RWPE2 (cell line): ENCODE measurements around the gene EDARADD.

ENCODE experiments used
- ATAC-seq: fragments of 200-7000 bp; cut with Tn5 transposase; 3 replicates; pipeline ENCODE4 v1.9.1; 2021; ENCODE audit warnings: low read depth
- DNase-seq: peaks from one replicate; pipeline ENCODE4 v3.0.0-alpha.2; 2020; ENCODE audit warnings: low spot score
- H3K27ac ChIP-seq: fragments of 450-650 bp; 2 replicates; pipeline ENCODE4 v1.5.1; 2017; ENCODE audit warnings: mild to moderate bottlenecking; ENCODE audit not compliant: poor library complexity, severe bottlenecking
- H3K27me3 ChIP-seq: fragments of 250-450 bp; sonication (Bioruptor Pico); 2 replicates; pipeline ENCODE4 v1.5.1; 2021; ENCODE audit warnings: mild to moderate bottlenecking, moderate library complexity; ENCODE audit not compliant: insufficient read depth, poor library complexity, severe bottlenecking
- H3K36me3 ChIP-seq: fragments of 250-450 bp; sonication (Bioruptor Pico); 2 replicates; pipeline ENCODE4 v1.5.1; 2020; ENCODE audit warnings: low read depth, mild to moderate bottlenecking, moderate library complexity
- H3K4me1 ChIP-seq: fragments of 250-450 bp; sonication (Bioruptor Pico); 2 replicates; pipeline ENCODE4 v1.5.1; 2021; ENCODE audit warnings: mild to moderate bottlenecking, moderate library complexity; ENCODE audit not compliant: insufficient read depth, poor library complexity, severe bottlenecking
- H3K4me3 ChIP-seq: fragments of 250-450 bp; sonication (Bioruptor Pico); 2 replicates; pipeline ENCODE4 v1.5.1; 2021; ENCODE audit warnings: mild to moderate bottlenecking, moderate library complexity; ENCODE audit not compliant: severe bottlenecking
- H3K9me3 ChIP-seq: fragments of 250-450 bp; sonication (Bioruptor Pico); 2 replicates; pipeline ENCODE4 v1.5.1; 2021; ENCODE audit warnings: mild to moderate bottlenecking, moderate library complexity; ENCODE audit not compliant: severe bottlenecking
- TF ChIP-seq, protein P1 (sequence below): fragments of 450-650 bp; IDR thresholded peaks from one replicate; pipeline ENCODE4 v1.5.1; 2017; ENCODE audit warnings: mild to moderate bottlenecking, moderate library complexity; ENCODE audit not compliant: poor library complexity, severe bottlenecking

Gene EDARADD

GRCh38 chr1:236419502-236419901, 25.4 kb downstream of the EDARADD start:
- TF ChIP-seq, protein P1, sequence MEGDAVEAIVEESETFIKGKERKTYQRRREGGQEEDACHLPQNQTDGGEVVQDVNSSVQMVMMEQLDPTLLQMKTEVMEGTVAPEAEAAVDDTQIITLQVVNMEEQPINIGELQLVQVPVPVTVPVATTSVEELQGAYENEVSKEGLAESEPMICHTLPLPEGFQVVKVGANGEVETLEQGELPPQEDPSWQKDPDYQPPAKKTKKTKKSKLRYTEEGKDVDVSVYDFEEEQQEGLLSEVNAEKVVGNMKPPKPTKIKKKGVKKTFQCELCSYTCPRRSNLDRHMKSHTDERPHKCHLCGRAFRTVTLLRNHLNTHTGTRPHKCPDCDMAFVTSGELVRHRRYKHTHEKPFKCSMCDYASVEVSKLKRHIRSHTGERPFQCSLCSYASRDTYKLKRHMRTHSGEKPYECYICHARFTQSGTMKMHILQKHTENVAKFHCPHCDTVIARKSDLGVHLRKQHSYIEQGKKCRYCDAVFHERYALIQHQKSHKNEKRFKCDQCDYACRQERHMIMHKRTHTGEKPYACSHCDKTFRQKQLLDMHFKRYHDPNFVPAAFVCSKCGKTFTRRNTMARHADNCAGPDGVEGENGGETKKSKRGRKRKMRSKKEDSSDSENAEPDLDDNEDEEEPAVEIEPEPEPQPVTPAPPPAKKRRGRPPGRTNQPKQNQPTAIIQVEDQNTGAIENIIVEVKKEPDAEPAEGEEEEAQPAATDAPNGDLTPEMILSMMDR: no peak
- no peaks in the 10 kb centered on the region for H3K36me3 ChIP-seq
- H3K9me3 ChIP-seq: no peaks in the 10 kb centered on the region
- DNase-seq: no peak
- no peaks in the 10 kb centered on the region for H3K27me3 ChIP-seq
- ATAC-seq: no peak
- no peak overlapping the region for H3K27ac ChIP-seq
- H3K4me1 ChIP-seq: no peaks in the 10 kb centered on the region
- H3K4me3 ChIP-seq: no peak overlapping the region

DNA sequence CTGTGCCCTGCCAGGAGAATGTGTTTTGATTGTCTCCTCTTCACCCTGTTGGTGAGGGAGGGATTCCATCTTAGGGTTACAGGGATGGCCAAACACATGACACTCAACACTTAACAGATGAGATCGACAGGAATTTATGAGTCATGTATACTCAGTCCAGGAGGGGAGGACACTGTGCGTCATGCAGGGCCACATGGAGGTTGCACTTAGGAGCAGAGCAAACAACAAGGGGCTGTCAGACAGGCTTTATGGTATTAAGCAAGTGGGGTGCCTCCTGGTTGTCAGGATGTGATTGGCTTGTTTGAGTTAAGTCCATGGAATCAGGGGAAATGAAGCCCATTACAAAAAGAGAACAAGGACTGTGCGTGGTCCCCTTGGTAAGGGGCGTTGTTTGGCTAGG, 26.9 kb downstream of the EDARADD start:
- no peaks in the 10 kb centered on the region for H3K9me3 ChIP-seq
- H3K4me1 ChIP-seq: no peaks in the 10 kb centered on the region
- H3K4me3 ChIP-seq: no peak overlapping the region
- H3K27me3 ChIP-seq: no peaks in the 10 kb centered on the region
- no peaks in the 10 kb centered on the region for H3K36me3 ChIP-seq
- no peak overlapping the region for H3K27ac ChIP-seq
- TF ChIP-seq, protein P1: no peak
- ATAC-seq: peak; percentile 58; the same call in 2 of the 3 replicates
- DNase-seq: no peak

DNA sequence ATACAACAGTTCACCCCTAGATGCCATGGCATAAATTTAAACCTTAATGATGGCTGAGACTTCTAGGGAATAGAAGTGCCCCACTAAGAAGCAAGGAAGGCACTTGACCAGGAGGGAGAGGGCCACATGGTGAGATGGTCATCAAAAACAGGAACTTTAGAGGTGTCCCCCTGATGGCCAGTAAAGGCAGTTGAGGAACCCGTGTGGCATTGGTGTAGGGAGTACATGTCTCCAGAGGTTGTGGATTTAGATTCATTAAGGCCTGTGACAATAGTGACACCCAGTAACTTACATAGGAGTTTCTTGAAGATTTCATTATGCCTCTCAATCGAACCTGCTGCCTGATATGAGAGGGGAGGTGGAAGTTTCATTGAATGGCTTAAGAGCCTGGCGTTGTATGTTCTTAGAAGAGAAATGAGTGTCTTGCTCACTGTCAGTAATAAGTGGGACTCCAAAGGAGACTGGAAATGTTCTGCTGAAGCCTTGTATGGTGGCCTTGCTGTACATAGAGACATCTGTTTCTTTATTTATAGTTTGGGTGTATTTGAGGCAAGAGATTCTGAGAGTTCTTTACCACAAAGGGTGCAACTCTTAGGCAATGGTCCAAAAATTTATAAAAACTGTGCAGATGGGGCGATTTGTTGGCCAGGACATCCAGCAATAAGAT, 27.9 kb downstream of the EDARADD start:
- Histone ChIP-seq H3K36me3 (no peaks in the 10 kb centered on the region), H3K27ac (no peak overlapping the region), H3K9me3 (no peaks in the 10 kb centered on the region), H3K4me1 (no peaks in the 10 kb centered on the region), H3K27me3 (no peaks in the 10 kb centered on the region), H3K4me3 (no peak overlapping the region)
- ATAC-seq (no peak), DNase-seq (no peak)
- TF ChIP-seq, protein P1: no peak

GRCh38 chr1:236422517-236422876, 28.4 kb downstream of the EDARADD start:
- no peak overlapping the region for H3K27ac ChIP-seq
- TF ChIP-seq, protein P1: no peak
- H3K36me3 ChIP-seq: no peaks in the 10 kb centered on the region
- H3K9me3 ChIP-seq: no peaks in the 10 kb centered on the region
- ATAC-seq (no peak), DNase-seq (no peak)
- no peaks in the 10 kb centered on the region for H3K4me1 ChIP-seq
- no peaks in the 10 kb centered on the region for H3K27me3 ChIP-seq
- H3K4me3 ChIP-seq: no peak overlapping the region

- DNase-seq: no peak
Measured at GRCh38 chr1:236425031-236425663, 31.1 kb downstream of the EDARADD start.

More at GRCh38 chr1:236425031-236425663, 31.1 kb downstream of the EDARADD start:
- Histone ChIP-seq H3K27me3 (no peaks in the 10 kb centered on the region), H3K36me3 (no peaks in the 10 kb centered on the region), H3K9me3 (no peaks in the 10 kb centered on the region), H3K4me3 (no peak overlapping the region), H3K4me1 (no peaks in the 10 kb centered on the region), H3K27ac (no peak overlapping the region)
- TF ChIP-seq, protein P1: no peak
- ATAC-seq: no peak
